ENCODE measurements around the gene MDGA2.
"Not testable (repeated sequence)": the region's sequence is repeated elsewhere in the genome, so short reads cannot be mapped to it uniquely, and the experiment has no call there.

MDGA2 gene

DNA sequence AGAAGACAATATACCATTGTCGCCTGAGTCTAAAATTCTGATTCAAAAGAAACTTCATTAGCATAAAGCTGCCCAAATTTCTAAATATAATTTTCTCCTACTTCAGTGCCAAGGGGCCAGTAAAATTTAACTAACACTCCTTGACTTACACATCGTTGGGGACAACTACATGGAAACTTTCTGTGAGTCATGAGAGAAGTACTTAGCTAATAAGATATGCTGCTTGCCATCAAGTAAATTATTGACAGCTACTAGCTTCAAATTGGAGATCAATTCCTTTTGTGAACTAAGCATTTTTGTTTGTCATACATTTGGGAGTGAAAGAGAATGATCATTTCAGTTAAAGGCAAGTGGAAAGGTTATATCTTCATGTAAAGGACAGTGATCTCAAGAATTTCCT lies 373.3 kb downstream of the MDGA2 start:
- DNase-seq = no peak

- DNase-seq = no peak
These were observed 374.6 kb downstream of the MDGA2 start for GRCh38 chr14:47300796-47301195.

GRCh38 chr14:47297374-47297773 lies 378.0 kb downstream of the MDGA2 start:
- DNase-seq = no peak

GRCh38 chr14:47284283-47284682 lies 391.1 kb downstream of the MDGA2 start:
- DNase-seq = no peak

- not testable (repeated sequence) for DNase-seq
These were observed 393.6 kb downstream of the MDGA2 start for GRCh38 chr14:47281761-47282160.

DNA sequence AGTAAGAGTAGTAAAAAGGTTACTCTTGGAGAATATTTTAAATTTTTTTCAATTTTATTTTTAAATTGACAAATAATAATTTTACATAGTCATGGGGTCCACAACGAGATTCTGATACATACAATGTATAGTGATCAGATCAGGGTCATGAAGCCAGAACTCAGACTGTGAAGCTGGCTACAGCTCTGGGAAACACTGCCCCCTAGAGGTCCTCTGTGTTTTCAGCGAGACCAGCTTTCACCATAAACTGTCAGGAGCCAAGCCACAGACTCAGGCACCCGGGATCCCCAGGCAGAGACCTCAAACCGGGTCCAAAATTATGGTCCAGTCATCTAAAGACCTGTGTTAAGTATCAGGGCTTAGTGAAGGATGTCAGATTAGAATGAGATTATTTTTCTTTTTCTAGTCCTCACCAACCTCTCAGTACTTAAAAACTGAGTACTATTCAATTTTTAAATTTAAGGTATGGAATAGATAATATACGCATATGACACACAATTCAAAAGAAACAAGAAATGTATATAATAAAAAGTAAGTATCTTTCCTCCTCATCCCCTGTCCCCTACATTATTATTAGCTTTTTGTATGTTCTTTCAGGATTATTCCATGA lies 397.1 kb downstream of the MDGA2 start:
- DNase-seq = no peak

GRCh38 chr14:47277703-47278102 lies 397.7 kb downstream of the MDGA2 start:
- no peak for DNase-seq

DNA sequence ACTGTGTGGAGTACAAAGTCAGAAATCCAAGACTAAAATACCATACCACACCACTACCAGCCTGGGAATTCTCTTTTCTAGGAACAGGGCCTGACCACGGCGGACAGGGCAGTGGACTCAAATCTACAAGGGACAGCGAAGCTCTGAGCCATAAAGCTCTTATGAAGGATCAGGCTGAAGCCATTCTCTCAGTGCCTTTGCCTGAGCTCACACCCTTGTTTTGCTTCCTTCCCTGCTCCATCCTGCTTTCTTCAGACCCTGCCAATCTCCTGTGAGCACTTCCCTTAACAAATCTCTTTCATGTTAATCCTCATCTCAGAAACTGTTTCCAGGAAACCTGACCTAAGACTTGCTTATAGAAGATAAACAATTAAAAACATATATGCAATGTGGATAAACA lies 398.5 kb downstream of the MDGA2 start:
- no peak for DNase-seq

DNA sequence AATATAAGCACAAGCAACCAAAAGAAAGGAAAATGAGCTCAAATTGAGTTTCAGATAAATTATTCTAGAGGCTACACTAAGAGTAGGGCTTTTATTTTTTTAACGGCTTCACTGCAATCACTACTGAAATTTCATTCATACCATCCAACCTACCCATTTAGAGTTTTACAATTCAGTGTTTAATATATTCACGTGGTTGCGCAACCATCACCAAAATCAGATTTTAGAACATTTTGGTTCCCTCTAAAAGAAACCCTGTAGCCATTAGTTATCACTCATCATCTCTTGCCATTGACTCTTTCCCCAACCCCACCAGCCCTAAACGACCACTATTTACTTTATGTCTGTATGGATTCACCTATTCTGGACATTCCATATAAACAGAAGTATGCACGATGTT lies 401.5 kb downstream of the MDGA2 start:
- no peak for DNase-seq

DNA sequence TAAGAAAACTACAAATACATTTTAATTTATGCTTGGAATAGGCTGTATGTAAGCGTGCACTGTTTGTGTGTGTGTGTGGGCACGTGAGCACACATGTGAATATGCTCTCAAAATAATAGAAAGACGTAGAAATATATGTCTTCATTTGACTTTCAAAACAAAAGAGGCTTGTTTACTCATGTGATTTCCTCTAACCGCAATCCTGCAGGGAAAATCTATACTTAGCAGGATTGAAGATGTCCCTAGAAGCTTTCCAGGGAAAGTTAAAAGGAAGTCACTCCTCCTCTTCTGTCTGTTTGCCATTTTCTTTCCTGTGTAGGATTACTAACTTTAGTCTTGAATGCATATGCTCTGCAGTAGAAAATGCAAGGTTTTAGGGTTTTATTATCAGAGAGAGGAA lies 404.7 kb downstream of the MDGA2 start:
- no peak for DNase-seq

DNA sequence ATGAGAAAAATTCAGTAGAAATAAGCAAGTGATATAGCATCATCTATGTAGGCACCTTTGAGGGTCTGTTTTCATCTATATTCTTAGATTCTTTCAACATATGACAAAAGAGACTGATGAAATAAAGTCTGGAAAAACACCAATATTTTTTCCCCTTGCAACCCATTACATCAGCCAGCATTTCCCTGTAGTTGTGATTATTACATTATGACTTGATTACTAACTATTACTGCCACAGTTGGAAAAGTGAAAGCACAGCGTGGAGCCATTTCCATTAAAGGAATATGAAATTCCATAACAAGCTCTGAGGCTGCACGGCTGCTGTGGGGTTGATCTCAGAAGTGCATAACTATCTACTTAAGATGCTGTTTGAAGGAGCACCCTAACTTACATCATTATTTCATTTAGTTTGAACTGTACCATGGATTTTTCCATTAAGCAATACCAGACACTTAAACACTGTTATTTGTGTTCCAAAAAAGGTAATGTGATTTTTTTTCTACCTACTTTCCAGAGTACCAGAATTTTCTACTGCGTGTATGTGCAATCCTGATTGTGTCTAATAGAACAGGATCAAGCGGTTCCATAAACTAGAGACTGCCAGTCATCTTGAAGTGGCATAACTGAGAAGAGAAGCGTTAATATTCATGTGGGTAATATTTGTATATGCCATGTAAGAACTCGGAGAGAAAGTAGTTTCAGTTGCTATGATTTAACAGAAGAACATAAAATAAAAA lies 405.5 kb downstream of the MDGA2 start:
- no peak for DNase-seq

DNA sequence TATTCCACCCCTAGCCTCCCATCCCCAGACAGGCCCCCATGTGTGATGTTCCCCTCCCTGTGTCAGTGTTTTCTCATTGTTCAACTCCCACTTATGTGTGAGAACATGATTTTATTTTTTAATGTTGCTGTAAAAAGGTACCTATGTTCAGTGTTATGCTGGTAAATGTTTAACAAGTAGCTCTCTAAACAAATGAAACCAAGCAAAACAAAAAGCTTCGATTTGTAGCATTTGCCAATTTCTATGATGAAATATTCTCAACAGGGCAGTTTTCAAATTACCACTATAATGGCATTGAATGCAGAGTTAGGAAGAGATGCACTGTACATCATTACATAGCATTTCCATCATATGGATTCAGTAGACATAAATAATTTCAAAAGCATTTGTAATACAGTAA lies 410.6 kb downstream of the MDGA2 start:
- no peak for DNase-seq

GRCh38 chr14:47262801-47263200 lies 412.6 kb downstream of the MDGA2 start:
- DNase-seq = no peak

GRCh38 chr14:47261350-47261749 lies 414.1 kb downstream of the MDGA2 start:
- DNase-seq = no peak

DNA sequence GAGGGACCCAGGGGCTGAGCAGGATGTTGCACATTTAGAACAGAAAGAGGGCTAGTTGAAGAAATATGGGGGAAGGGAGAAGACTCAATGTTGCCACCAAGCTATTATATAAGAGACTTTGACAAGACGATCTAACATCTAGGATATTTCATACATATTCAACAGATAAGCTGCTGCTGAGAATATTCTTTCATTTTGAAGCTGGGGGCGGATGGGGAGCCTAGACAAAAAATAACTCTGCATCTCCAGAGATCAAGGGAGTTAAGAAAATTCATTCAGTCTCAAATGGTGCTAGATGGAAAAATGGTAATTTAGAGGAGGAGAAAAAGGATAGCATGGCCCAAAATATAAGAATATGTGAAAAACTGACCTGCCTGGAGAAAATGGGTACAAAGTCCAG lies 415.6 kb downstream of the MDGA2 start:
- DNase-seq = no peak

GRCh38 chr14:47257013-47257412 lies 418.4 kb downstream of the MDGA2 start:
- DNase-seq = no peak

- DNase-seq = no peak
These were observed 422.6 kb downstream of the MDGA2 start for GRCh38 chr14:47252802-47253201.

- no peak for DNase-seq
These were observed 429.0 kb downstream of the MDGA2 start for GRCh38 chr14:47246367-47246766.

GRCh38 chr14:47242579-47242978 lies 432.8 kb downstream of the MDGA2 start:
- not testable (repeated sequence) for DNase-seq

DNA sequence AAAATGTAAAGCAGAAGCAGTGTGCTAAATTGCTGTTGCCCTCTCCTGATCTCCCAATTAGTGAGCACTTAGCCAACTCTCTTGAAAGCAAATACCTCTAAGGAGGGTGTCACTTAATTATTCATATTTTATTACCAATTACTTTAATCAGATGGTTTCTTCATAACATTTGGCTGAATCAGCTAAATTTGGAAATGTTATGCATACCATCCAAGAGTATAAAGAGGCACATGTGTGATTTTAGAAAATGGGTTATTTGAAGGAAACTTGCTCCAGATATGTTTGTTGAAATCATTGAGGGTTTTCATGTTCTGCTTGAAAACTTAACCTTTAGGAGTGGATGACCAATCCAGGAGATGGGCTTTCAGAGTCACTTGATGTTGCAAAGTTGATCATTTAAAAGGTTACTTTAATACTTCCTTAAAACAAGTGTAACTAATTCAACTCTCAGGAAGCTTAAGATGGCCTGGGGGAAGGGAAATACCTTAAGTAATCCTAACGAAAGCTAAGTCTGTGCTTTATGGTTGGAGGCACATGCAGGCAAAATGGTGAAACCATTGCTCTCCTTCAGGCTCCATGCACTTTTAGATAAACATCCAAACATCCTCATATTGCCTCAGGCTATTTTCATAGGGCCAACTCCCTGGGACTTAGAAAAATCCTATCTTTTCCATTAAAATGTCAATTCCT lies 434.5 kb downstream of the MDGA2 start:
- no peak for DNase-seq

DNA sequence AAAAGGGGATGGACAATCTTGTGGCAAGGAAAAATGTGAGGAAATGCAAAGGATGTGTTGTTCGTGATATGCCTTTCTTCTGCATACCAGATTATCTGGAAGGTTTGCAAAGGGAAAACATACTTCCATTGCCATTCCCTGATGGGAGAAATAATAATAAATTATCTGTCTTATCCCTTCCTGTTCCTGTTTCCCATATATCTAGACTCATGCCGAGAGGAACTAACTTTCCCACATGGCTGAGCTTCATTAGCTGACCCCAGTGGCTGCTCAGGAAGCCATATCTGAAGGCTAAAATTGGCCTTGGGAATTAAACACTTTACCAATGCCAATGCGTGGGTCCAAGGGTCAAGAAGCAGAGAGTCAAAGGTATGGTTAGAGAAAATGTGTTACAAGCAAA lies 439.8 kb downstream of the MDGA2 start:
- no peak for DNase-seq

GRCh38 chr14:47226877-47227520 lies 448.4 kb downstream of the MDGA2 start:
- no peak for DNase-seq

DNA sequence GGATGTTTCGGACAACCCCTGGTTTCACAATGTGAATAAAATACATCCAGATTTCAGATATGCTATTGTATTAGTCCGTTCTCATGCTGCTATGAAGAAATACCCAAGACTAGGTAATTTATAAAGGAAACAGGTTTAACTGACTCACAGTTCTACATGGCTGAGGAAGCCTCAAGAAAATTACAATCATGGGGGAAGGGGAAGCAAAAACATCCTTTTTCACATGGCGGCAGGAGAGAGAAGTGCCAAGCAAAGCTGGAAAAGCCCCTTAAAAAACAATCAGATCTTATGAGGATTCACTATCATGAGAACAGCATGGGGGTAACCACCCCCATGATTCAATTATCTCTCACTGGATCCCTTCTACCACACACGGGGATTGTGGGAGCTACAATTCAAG lies 451.7 kb downstream of the MDGA2 start:
- DNase-seq = no peak

DNA sequence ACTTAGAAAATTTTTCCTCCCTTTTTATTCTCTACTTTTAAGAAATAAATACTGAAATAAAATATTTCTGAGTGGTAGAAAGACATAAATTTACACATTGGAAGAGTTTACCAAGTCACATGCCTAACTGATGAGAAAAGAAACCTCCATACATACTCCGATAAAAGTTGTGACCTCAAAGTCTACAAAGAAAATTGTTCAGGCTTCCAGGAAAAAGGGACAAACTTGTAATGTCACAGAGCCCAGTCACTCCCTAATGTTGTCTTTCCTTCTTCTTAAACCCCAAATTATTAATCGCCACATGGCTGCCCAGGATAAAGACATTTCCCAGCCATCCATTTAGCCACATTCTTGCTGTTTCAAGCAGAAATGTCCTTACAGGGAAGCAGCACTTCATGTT lies 455.3 kb downstream of the MDGA2 start:
- DNase-seq = no peak
